ENCODE measurements around the gene DZIP1L.

GRCh38 chr3:138114988-138115971, at the start of gene DZIP1L:
- TF ChIP-seq POLR2AphosphoS5 (IDR thresholded peaks at IDR 0.05) (peak; percentile 72 to 84 (median 75)), POLR2A (IDR thresholded peaks at IDR 0.05) (peak; percentile 23 to 26), CTCF (IDR thresholded peaks at IDR 0.05) (peak in 2 of 4 experiments; percentile 37 to 66)
